Erythroblast (primary cell): ENCODE results near the gene CDC37.
A peak's percentile ranks its signal among the peaks of the same experiment; 100 is the strongest.
"Not testable (repeated sequence)": the region's sequence is repeated elsewhere in the genome, so short reads cannot be mapped to it uniquely, and the experiment has no call there.

Source experiments
- DNase-seq, 2 experiments: peaks; one replicate each; lab custom pipeline; 2025; lab: John Stamatoyannopoulos, UW
- GATA1 ChIP-seq: IDR thresholded peaks from 2 replicates; pipeline ENCODE4 v1.6.1; 2011; ENCODE audit warnings: low read depth, mild to moderate bottlenecking, control low read depth, low read length, moderate library complexity
- POLR2A ChIP-seq: IDR thresholded peaks from 2 replicates; pipeline ENCODE4 v1.6.1; 2011; ENCODE audit warnings: mild to moderate bottlenecking, low read length

The CDC37 gene

DNA sequence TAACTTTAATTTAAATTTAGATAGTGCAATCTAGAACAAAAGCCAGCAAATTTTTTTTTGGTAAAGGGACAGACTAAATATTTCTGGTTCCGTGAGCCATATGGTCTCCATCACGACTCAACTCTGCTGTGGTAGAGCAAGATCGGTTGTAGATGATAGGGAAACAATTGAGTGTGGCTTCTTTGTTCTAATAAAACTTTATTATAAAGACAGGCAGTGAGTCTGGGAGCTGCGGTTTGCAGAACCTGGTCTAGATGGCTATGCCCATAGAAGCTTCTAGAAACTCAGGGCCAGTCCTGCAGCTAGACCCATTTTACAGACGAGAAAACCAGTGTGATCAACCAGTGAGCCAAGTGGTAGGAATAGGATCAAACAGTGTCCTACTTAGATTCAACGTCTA lies 11.2 kb downstream of the CDC37 start:
- TF ChIP-seq GATA1: no peak
- no peak for TF ChIP-seq POLR2A
- DNase-seq: no peak

DNA sequence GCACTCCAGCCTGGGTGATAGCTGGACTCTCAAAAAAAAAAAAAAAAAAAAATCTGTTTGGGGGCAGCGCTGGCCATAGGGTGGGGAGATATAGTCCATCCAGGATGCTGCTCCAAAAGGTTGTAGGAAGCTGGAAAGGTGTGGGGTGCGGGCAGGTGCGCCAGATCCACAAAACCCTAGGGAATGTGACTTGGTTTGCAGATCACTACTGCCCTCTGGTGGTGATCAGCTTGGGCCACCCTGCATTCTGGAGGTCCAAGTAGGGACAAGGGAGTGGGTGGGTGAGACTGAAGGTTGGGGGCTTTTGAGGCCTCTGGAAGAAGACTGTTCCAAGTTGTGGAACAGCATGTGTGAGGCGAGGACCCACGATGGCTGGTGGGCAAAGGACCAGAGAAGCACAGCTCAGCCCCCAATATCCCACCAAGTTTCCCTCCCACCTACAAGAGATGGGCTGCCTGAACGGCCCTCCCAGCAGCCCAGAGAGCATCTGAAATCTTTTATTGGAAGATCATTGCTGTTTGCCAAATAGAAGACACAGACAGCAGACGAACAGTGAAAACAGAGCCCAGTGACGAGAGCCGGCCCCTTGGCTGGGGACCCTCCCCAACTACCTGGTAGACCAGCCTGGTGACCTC lies 12.6 kb downstream of the CDC37 start:
- TF ChIP-seq GATA1: no peak
- TF ChIP-seq POLR2A: no peak
- DNase-seq: peak; percentile 82 to 91

DNA sequence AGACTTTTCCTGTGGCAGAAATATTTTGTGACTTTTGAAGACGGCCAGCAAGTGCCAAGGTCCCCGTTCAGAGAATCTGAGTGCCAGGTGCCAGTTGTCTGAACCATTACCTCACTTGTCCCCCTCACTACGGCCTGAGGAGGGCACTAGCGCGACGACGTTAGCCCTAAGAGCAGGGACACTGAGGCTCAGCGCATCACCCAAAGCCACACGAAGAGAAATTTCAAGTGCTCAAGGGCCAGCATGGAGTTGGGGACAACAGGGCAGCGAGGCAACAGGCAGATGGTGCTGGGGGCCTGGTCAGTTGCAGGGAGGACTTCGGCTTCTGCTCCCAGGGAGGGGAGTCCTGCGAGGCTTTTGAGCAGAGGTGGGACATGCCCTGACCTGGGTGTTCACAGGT lies 13.5 kb downstream of the CDC37 start:
- no peak for TF ChIP-seq POLR2A
- TF ChIP-seq GATA1: no peak
- no peak for DNase-seq

DNA sequence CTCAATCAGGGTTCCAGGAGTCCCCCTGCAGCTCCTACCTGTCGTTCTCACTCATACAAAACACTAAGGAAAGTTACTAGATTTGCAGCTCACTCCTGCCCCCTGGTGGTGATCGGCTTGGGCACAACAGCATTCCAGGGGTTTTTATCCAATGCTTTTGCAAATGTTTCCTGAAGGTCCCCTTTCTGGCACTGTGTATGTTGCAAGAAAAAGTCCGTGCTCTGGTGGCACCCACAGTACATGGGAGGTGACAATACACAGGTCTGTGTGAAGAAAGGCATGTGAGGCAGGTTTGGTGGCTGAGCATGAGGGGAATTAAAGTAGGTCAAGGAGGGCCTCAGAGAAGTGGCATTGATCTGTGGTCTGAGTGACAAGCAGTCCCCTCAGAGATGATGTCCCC lies 14.4 kb downstream of the CDC37 start:
- TF ChIP-seq POLR2A (peak; percentile 39), GATA1 (no peak)
- DNase-seq: peak; percentile 79 to 92

DNA sequence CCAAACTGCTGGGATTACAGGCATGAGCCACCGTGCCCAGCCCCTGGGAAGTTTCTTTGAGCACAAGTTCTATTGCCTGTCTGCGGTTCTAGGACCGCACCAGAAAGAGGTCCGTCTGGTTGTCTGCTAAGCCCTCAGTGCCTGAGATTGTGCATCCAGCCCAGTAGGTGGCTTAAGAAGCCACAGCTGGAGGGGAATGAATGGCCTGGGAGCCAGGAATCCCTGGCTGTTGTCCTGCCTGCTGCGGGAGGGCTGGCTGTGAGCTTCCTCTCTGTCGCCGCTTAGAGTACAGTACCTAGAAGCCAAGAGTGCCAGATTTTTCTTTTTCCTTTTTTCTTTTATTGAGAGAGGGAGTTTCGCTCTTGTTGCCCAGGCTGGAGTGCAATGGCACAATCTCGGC lies 18.8 kb downstream of the CDC37 start:
- TF ChIP-seq POLR2A (no peak), GATA1 (no peak)
- DNase-seq: no peak

DNA sequence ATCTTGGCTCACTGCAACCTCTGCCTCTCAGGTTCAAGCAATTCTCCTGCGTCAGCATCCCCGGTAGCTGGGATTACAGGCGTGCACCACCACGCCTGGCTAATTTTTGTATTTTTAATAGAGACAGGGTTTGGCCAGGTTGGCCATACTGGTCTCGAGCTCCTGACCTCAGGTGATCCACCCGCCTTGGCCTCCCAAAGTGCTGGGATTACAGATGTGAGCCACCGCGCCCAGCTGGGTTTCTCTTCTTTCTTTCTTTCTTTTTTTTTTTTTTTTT lies 20.2 kb downstream of the CDC37 start:
- not testable (repeated sequence) for DNase-seq

DNA sequence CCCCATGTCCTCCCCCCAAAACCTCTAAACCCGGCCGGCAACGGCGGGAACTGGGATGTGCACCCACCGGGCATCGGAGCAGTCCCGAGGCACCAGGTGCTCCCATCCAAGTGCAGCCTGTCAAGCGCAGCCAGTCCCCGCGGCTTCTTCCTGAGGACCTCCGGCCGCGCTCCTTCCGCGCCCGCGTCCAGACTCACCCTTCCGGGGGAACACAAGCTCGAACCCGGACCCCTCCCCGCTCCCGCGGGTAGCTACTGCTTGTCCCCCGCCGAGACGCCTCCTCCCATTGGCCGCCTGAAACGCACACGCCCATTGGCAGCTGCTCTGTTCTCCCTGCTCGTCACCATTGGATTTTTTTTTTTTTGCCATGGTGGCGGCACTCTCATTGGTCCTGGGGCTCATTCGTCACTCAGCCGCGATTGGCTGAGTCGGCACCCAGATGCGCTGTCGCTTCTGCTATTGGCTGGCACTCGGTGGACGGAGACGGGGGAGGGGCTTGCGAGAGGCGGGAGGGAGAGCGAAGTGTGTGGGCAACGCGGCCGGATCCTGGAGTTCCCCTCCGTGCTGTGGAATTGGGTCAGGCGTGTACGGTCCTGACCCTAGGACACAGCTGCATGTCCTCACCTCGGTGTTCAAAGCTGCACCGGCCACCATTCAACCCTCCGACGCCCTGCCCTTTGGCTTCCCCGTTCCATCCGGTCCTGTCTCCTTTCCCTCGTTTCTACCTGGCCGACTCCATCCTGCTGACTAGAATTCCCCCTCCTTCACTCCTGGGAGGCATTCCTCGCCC lies 22.8 kb downstream of the CDC37 start, which contains the start of gene TYK2:
TYK2 (minus strand) TSS at position 260 of the 790 bp plus-strand sequence. CDS start 2,166 bp downstream, outside the sequence.
- TF ChIP-seq GATA1 (no peak), POLR2A (peak; percentile 88)
- DNase-seq: peak; percentile 99

DNA sequence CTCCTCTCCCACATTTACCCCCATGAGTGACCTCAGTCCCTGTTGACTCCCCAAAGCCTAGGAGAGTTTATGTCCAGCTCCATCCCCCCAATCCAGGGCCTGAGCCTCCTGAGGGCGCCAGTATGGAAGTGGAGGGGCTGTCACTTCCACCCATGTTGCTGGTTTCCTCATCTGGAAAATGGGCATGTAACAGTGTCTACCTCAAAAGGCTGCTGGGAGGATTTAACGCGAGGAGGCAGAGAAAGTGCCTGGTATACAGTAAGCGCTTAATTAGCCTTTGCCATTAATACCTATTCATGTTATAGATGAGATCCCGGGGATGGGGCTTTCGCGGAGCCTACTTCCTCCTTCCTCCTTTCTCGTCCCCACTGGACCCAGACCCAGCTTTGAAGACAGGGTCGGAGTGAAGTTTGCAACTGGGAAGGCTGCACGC lies 23.4 kb downstream of the CDC37 start:
- DNase-seq: no peak
- TF ChIP-seq GATA1 (no peak), POLR2A (no peak)

DNA sequence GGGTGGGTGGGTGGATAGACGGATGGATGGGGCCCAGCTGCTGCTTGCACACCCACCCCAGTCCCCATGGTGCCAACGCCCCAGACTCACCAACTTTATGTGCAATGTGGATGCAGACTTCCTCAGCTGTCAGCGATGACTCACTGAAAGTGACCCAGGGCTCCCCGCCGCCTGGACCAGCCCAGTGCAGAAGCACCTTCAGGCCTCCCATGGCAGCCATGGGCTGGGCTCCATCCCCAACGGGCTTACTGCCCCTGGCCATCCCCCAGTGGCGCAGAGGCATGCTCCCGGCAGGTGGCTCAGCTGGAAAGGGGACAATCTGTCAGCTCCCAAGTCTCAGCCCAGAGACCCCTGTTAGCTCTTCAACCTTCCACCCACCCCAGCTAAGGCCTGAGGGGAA lies 25.2 kb downstream of the CDC37 start:
- DNase-seq: no peak
- no peak for TF ChIP-seq GATA1
- TF ChIP-seq POLR2A: no peak

DNA sequence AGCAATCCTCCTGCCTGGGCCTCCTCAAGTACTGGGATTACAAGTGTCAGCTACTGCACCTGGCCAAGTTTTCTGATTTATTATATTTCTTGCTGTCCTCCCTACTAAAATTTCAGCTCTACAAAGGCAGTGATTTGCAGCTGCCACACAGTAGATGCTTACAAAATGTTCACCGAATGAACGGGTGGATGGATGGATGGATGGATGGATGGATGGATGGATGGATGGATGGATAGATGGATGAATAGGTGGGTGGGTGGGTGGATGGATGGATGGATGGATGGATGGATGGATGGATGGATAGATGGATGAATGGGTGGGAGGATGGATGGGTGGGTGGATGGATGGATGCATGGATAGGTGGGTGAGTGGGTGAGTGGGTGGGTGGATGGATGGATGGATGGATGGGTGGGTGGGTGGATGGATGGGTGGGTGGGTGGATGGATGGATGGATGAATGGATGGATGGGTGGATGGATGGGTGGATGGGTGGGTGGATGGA lies 26.2 kb downstream of the CDC37 start:
- not testable (repeated sequence) for DNase-seq

DNA sequence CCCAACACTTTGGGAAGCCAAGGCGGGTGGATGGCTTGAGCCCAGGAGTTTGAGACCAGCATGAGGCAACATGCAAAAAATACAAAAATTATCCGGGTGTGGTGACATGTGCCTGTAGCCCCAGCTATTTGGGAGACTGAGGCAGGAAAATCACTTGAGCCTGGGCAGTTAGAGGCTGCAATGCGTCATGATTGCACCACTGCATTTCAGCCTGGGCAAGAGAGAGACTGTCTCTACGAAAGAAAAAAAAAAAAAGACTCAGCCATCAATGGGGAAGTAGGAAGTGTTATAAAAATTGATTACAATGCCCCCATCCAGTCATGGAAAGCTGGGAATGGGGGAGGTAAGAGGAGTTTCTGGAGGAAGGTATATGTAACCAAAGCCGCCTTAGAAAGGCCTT lies 28.4 kb downstream of the CDC37 start:
- DNase-seq: no peak
- no peak for TF ChIP-seq POLR2A
- TF ChIP-seq GATA1: no peak

DNA sequence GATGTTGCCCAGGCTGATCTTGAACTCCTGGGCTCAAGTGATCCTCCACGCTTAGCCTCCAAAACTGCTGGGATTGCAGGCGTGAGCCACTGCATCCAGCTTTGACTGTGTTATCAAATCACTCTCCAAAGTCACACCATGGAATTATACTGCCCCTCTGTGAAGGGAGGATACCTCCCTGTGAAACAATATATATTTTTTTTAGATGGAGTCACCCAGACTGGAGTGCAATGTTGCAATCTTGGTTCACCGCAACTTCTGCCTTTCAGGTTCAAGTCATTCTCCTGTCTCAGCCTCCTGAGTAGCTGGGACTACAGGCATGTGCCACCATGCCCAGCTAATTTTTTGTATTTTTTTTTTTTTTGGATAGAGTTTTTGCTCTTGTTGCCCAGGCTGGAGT lies 30.7 kb downstream of the CDC37 start:
- TF ChIP-seq GATA1: no peak
- TF ChIP-seq POLR2A: no peak
- DNase-seq: no peak

DNA sequence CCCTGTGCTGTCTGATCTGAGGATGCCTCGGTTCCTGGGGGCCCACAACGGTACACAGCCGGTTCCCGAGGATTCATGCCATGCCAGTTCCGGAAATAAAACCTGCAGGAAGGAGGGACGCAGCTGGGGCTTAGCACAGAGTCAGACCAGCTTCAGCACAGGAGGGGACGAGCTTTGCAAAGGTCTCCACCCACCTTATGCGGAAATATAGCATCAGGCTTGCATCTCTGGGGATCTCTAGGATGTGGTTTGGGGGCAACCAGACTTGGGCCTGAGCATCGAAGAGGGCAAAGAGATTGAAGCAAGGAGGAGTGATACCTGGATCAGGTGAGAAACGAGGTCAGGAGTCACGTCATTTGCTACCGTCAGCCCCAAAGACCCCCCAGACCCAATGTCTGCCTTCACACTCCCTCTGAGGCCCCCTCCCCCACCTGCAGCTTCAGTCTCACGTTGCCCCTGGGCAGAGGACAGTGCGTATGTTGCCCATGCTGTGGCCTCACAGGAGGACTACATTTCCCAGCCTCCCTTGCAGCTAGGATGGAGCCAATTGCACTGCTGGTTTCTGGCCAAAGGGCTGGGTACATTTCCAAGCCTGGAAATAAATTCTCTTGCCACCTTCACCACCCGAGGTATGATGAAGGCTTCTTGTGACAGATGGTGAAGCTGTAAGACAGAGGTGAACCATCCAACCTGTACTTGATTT lies 35.1 kb downstream of the CDC37 start:
- TF ChIP-seq GATA1 (no peak), POLR2A (no peak)
- no peak for DNase-seq

DNA sequence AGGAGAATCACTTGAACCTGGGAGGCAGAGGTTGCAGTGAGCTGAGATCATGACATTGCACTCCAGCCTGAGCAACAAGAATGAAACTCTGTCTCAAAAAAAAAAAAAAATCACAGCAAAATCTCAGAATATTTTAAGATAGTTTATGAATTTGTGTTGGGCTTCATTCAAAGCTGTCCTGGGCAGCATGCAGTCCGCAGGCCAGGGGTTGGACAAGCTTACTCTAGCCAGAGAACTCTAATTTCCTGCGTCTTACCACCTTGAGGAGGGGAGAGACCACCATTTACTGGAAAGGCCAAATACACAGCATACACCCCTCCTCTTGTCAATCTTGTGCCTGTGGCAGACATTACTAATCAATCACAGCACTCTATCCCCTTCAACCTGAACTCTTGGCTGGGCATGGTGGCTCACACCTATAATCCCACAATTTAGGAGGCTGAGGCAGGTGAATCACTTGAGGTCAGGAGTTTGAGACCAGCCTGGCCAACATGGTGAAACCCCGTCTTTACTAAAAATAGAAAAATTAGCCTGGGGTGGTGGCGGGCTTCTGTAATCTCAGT lies 36.3 kb downstream of the CDC37 start:
- not testable (repeated sequence) for DNase-seq

DNA sequence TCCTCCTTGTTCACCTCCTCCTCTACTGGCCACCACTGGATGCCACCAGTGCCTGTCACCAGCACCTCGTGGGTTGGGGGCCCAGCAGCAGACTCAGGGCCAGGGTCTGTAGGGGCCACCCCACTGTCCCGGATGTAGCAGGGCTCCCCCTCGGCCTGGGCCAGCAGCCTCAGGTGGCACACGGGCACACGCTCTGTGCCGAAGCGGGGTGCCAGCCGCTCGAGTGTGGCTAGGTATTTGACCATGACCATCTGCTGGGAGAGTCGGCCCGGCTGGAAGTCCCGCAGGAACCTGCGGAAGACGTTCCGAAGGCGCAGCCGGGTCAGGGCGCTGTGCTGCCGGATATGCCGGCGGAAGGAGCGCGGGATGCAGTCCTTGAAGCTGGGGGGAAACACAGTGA lies 37.8 kb downstream of the CDC37 start:
- no peak for TF ChIP-seq POLR2A
- TF ChIP-seq GATA1: no peak
- DNase-seq: no peak

DNA sequence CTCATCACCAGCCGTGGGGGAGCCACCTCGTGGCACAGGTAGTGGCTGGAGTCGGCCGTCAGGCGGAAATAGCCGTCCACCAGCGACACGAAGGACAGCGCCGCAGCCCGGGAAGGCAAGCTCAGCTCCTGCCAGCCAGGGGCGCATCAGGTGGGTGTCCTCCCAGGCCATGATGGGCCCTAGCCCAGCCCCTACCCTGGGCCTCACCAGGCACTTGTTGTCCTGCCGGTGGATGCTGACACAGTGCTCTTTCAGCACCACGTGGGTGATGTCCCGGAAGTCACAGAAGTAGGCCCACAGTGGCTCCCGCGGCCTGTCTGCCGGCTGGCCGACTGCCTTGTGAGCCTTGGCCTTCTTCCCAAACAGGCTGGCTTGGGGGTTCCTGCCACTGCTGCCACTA lies 38.7 kb downstream of the CDC37 start:
- TF ChIP-seq GATA1 (no peak), POLR2A (no peak)
- DNase-seq: no peak
